OCI-LY7 (cell line): ENCODE results near the gene CHSY3. TPM values are rescaled to one million over a fixed set of nuclear protein-coding genes. Genes with fewer than 3 reads are reported as not detected.

Source experiments
- BruUV-seq: library from RNA; stranded (reverse); fragments of 400-500 nt; replicated peaks from 2 replicates; lab custom pipeline; 2021; lab: Mats Ljungman, UMichigan
- CTCF ChIA-PET: fragments of 300-600 bp; sonication (Branson Sonifier 250); formaldehyde crosslinking; loops from one replicate; lab custom pipeline; 2022; ENCODE audit warnings: antibody characterized with exemption; ENCODE audit not compliant: unreplicated experiment; lab: Charles Lee
- POLR2A ChIA-PET: fragments of 300-600 bp; sonication (Branson Sonifier 250); formaldehyde crosslinking; loops from one replicate; lab custom pipeline; 2022; ENCODE audit warnings: antibody characterized with exemption; lab: Charles Lee
- DNase-seq: peaks from one replicate; pipeline ENCODE4 v3.0.0-alpha.2; 2015; ENCODE audit warnings: low spot score
- H2AFZ ChIP-seq: fragments of 200-600 bp; sonication (generic), shearing (Covaris generic); 2 replicates; pipeline ENCODE4 v1.6.1; 2014; ENCODE audit warnings: mild to moderate bottlenecking, antibody characterized with exemption, low read length, moderate library complexity
- H3K27ac ChIP-seq: fragments of 200-600 bp; sonication (generic); 2 replicates; pipeline ENCODE4 v1.5.1; 2014; ENCODE audit warnings: mixed run types, low read depth, mild to moderate bottlenecking, moderate library complexity, low read length, inconsistent platforms; ENCODE audit not compliant: poor library complexity, severe bottlenecking
- H3K36me3 ChIP-seq: fragments of 200-600 bp; sonication (generic); 2 replicates; pipeline ENCODE4 v1.6.1; 2014; ENCODE audit warnings: mild to moderate bottlenecking, antibody characterized with exemption, low read length, moderate library complexity, mixed read lengths; ENCODE audit not compliant: insufficient read depth
- H3K4me1 ChIP-seq: fragments of 200-600 bp; sonication (generic); 2 replicates; pipeline ENCODE4 v1.5.1; 2014; ENCODE audit warnings: mild to moderate bottlenecking, low read length; ENCODE audit not compliant: insufficient read depth, poor library complexity, severe bottlenecking
- H3K4me2 ChIP-seq: fragments of 200-600 bp; sonication (generic); 2 replicates; pipeline ENCODE4 v1.6.1; 2014; ENCODE audit warnings: mild to moderate bottlenecking, low read length
- H3K4me3 ChIP-seq: fragments of 200-600 bp; sonication (generic); 2 replicates; pipeline ENCODE4 v1.5.1; 2014; ENCODE audit warnings: mild to moderate bottlenecking, low read depth, low read length; ENCODE audit not compliant: poor library complexity, severe bottlenecking
- H3K79me2 ChIP-seq: fragments of 200-600 bp; sonication (generic); 2 replicates; pipeline ENCODE4 v1.6.1; 2016; ENCODE audit warnings: low read depth, mild to moderate bottlenecking, low read length, moderate library complexity, mixed read lengths; ENCODE audit not compliant: insufficient read depth
- H3K9me2 ChIP-seq: fragments of 200-600 bp; sonication (generic); 2 replicates; pipeline ENCODE4 v1.6.1; 2016; ENCODE audit warnings: mild to moderate bottlenecking, low read length, mixed read lengths; ENCODE audit not compliant: insufficient read depth
- H3K9me3 ChIP-seq: fragments of 200-600 bp; sonication (generic); 2 replicates; pipeline ENCODE4 v1.6.1; 2014; ENCODE audit warnings: mild to moderate bottlenecking, mixed run types, low read length, mixed read lengths
- H4K20me1 ChIP-seq: fragments of 200-600 bp; sonication (generic); 2 replicates; pipeline ENCODE4 v1.6.1; 2014; ENCODE audit warnings: mild to moderate bottlenecking, antibody characterized with exemption, low read length, moderate library complexity, mixed read lengths; ENCODE audit not compliant: insufficient read depth
- CTCF ChIP-seq: fragments of 200-600 bp; sonication (generic); conservative IDR thresholded peaks from 2 replicates; pipeline ENCODE4 v1.5.1; 2014; ENCODE audit warnings: mild to moderate bottlenecking, antibody characterized with exemption, low read length, moderate library complexity, mixed read lengths
- EZH2phosphoT487 ChIP-seq: fragments of 200-600 bp; sonication (generic); IDR thresholded peaks from 2 replicates; pipeline ENCODE4 v1.6.1; 2018; ENCODE audit warnings: low read depth, borderline replicate concordance, mild to moderate bottlenecking, mixed run types, antibody characterized with exemption, low read length, moderate library complexity, mixed read lengths
- intact Hi-C: fragments of 100-400 bp; cut with micrococcal nuclease; formaldehyde crosslinking; loops from one replicate; pipeline ENCODE4 v1.10.0; 2022; ENCODE audit not compliant: unreplicated experiment
- total RNA-seq, 2 experiments: library from RNA; depleted of rRNA in 1 of 2; stranded (reverse); fragments of >200 nt in 1 of 2; shearing (Covaris generic) in 1 of 2; gene quantifications; 2 replicates each; pipeline ENCODE4 v1.2.3, GENCODE V29; 2014 to 2022

Gene CHSY3
- total RNA-seq, 2 experiments from 2014 or later: not detected

- H3K4me3 ChIP-seq: no peak overlapping the region
- BruUV-seq: no TSS peak
Observed at GRCh38 chr5:130002876-130003275, 98.6 kb downstream of the CHSY3 start.

GRCh38 chr5:130011986-130012385, 107.7 kb downstream of the CHSY3 start:
- intact Hi-C loops: no loop called here
- TF ChIP-seq CTCF (no peak), EZH2phosphoT487 (no peak)
- ChIA-PET POLR2A (no interaction called here), CTCF (no interaction called here)
- no peaks in the 10 kb centered on the region for H4K20me1 ChIP-seq
- no peak overlapping the region for H2AFZ ChIP-seq
- no peaks in the 10 kb centered on the region for H3K9me3 ChIP-seq
- no peak overlapping the region for H3K4me3 ChIP-seq
- H3K4me1 ChIP-seq: no peaks in the 10 kb centered on the region
- DNase-seq: no peak
- H3K4me2 ChIP-seq: no peak overlapping the region
- H3K9me2 ChIP-seq: no peaks in the 10 kb centered on the region
- no peaks in the 10 kb centered on the region for H3K36me3 ChIP-seq
- no peak overlapping the region for H3K27ac ChIP-seq
- H3K79me2 ChIP-seq: no peaks in the 10 kb centered on the region
- no TSS peak for BruUV-seq

More at GRCh38 chr5:130002876-130003275, 98.6 kb downstream of the CHSY3 start:
- H3K9me3 ChIP-seq: no peaks in the 10 kb centered on the region
- TF ChIP-seq CTCF: no peak
- H3K4me2 ChIP-seq: no peak overlapping the region
- ChIA-PET POLR2A (interaction anchor here (0.6 kb wide), 1 partner anchor 191 kb away, joined by 3 read pairs; no protein-coding TSS in a partner anchor), CTCF (no interaction called here)
- intact Hi-C loops: no loop called here
- no peaks in the 10 kb centered on the region for H3K79me2 ChIP-seq
- no peaks in the 10 kb centered on the region for H3K4me1 ChIP-seq
- no peaks in the 10 kb centered on the region for H3K36me3 ChIP-seq
- no peak for DNase-seq
- no peak overlapping the region for H3K27ac ChIP-seq
- no peaks in the 10 kb centered on the region for H4K20me1 ChIP-seq
- no peak overlapping the region for H2AFZ ChIP-seq
- no peaks in the 10 kb centered on the region for H3K9me2 ChIP-seq

- no peak overlapping the region for H2AFZ ChIP-seq
Observed at GRCh38 chr5:130017173-130017572, 112.9 kb downstream of the CHSY3 start.

More at GRCh38 chr5:130017173-130017572, 112.9 kb downstream of the CHSY3 start:
- Histone ChIP-seq H3K79me2 (no peaks in the 10 kb centered on the region), H3K36me3 (no peaks in the 10 kb centered on the region), H3K4me3 (no peak overlapping the region), H3K27ac (no peak overlapping the region), H3K4me2 (no peak overlapping the region), H4K20me1 (no peaks in the 10 kb centered on the region), H3K4me1 (no peaks in the 10 kb centered on the region), H3K9me3 (no peaks in the 10 kb centered on the region), H3K9me2 (no peaks in the 10 kb centered on the region)
- CTCF ChIA-PET: no interaction called here
- POLR2A ChIA-PET: no interaction called here
- intact Hi-C loops: no loop called here
- no peak for TF ChIP-seq EZH2phosphoT487
- no peak for DNase-seq
- no TSS peak for BruUV-seq
